A549 (cell line): Measurements from ENCODE around the gene SEC11A. TPM values are rescaled to one million over a fixed set of nuclear protein-coding genes. Genes with fewer than 3 reads are reported as not detected.

ENCODE experiments used
- ATAC-seq, 2 experiments: fragments of 200-7000 bp in 1 of 2; fragments of >200 bp in 1 of 2; cut with Nextera tagmentation in 1 of 2; cut with Tn5 transposase in 1 of 2; 3 replicates each; pipeline versions ENCODE4 v1.8.0 to v1.9.1; 2018 to 2020; ENCODE audit warnings: mild to moderate bottlenecking in 1 of 2, moderate library complexity in 1 of 2
- CTCF ChIA-PET: fragments of 300-600 bp; sonication (Branson Sonifier 250); formaldehyde crosslinking; extraction: SDS; loops from one replicate; lab custom pipeline; 2021; ENCODE audit warnings: antibody characterized with exemption, inconsistent platforms; lab: Yijun Ruan, JAX
- POLR2A ChIA-PET: fragments of 350-600 bp; formaldehyde crosslinking; extraction: SDS; loops from one replicate; lab custom pipeline; 2021; ENCODE audit warnings: antibody characterized with exemption, inconsistent platforms; lab: Yijun Ruan, JAX
- DNase-seq, 2 experiments: peaks; one replicate each; pipeline versions ENCODE4 v3.0.0 to v3.0.0-alpha.2; 2011 to 2016; ENCODE audit warnings: low read depth in 1 of 2, low spot score in 1 of 2
- FAIRE-seq: peaks from 2 replicates; lab custom pipeline; 2011; peaks lifted over from hg19 to GRCh38; lab: Jason Lieb, UNC
- H3K27ac ChIP-seq, 2 experiments: fragments of >200 bp; sonication (Bioruptor Twin); formaldehyde crosslinking; 3 replicates each; pipeline ENCODE4 v1.5.1; 2016 to 2017
- H3K4me1 ChIP-seq: fragments of >200 bp; sonication (Bioruptor Twin); formaldehyde crosslinking; 3 replicates; pipeline ENCODE4 v1.6.1; 2016
- H3K4me2 ChIP-seq: fragments of >200 bp; sonication (Bioruptor Twin); formaldehyde crosslinking; 3 replicates; pipeline ENCODE4 v1.6.1; 2016
- H3K4me3 ChIP-seq: fragments of >200 bp; sonication (Bioruptor Twin); formaldehyde crosslinking; 3 replicates; pipeline ENCODE4 v1.5.1; 2016
- H3K9me3 ChIP-seq: fragments of >200 bp; sonication (Bioruptor Twin); formaldehyde crosslinking; 3 replicates; pipeline ENCODE4 v1.6.1; 2016
- CEBPB ChIP-seq, 2 experiments: fragments of >200 bp in 1 of 2; sonication (Bioruptor Twin) in 1 of 2; formaldehyde crosslinking in 1 of 2; IDR thresholded peaks; 2 replicates each; pipeline ENCODE4 v1.6.1; 2012 to 2016
- CHD4 ChIP-seq: fragments of 200-600 bp; sonication (generic); IDR thresholded peaks from 2 replicates; pipeline ENCODE4 v1.6.1; 2016; ENCODE audit warnings: antibody characterized with exemption, mild to moderate bottlenecking, borderline replicate concordance
- CTCF ChIP-seq: fragments of >200 bp; sonication (Bioruptor Twin); formaldehyde crosslinking; IDR thresholded peaks from 3 replicates; pipeline ENCODE4 v1.5.1; 2016
- EHMT2 ChIP-seq: fragments of 200-600 bp; sonication (generic); IDR thresholded peaks from 2 replicates; pipeline ENCODE4 v1.6.1; 2016; ENCODE audit warnings: antibody characterized with exemption, low read depth, mild to moderate bottlenecking, moderate library complexity
- HOXB5 ChIP-seq: fragments of 250-450 bp; sonication (Bioruptor Pico); IDR thresholded peaks from 2 replicates; pipeline ENCODE4 v1.5.0; 2020; ENCODE audit warnings: mild to moderate bottlenecking, moderate library complexity
- MYC ChIP-seq: IDR thresholded peaks from 2 replicates; pipeline ENCODE4 v1.6.1; 2012; ENCODE audit warnings: mild to moderate bottlenecking, inconsistent platforms, low read length, improper control_type of control experiment, borderline replicate concordance
- NR3C1 ChIP-seq: fragments of >200 bp; sonication (Bioruptor Twin); formaldehyde crosslinking; IDR thresholded peaks from 3 replicates; pipeline ENCODE4 v1.6.1; 2017
- PBX3 ChIP-seq: IDR thresholded peaks from 2 replicates; pipeline ENCODE4 v1.6.1; 2012
- POLR2AphosphoS2 ChIP-seq: conservative IDR thresholded peaks from 2 replicates; pipeline ENCODE4 v1.6.1; 2012; ENCODE audit warnings: low read length, improper control_type of control experiment, inconsistent platforms
- RARB ChIP-seq: fragments of 250-450 bp; sonication (Bioruptor Pico); IDR thresholded peaks from 2 replicates; pipeline ENCODE4 v1.8.0; 2021; ENCODE audit warnings: mild to moderate bottlenecking, moderate library complexity
- REST ChIP-seq: fragments of 200-600 bp; sonication (generic); IDR thresholded peaks from 2 replicates; pipeline ENCODE4 v1.6.1; 2016; ENCODE audit warnings: antibody characterized with exemption, mild to moderate bottlenecking, moderate library complexity
- RFX5 ChIP-seq: fragments of 450-650 bp; IDR thresholded peaks from 2 replicates; pipeline ENCODE4 v1.7.1; 2014; ENCODE audit warnings: antibody characterized with exemption, mild to moderate bottlenecking, moderate library complexity
- RNF2 ChIP-seq: fragments of 200-600 bp; sonication (generic); IDR thresholded peaks from 2 replicates; pipeline ENCODE4 v1.6.1; 2016; ENCODE audit warnings: low read depth, mild to moderate bottlenecking, antibody characterized with exemption, moderate library complexity, borderline replicate concordance
- ZFP36 ChIP-seq: fragments of 450-650 bp; IDR thresholded peaks from 2 replicates; pipeline ENCODE4 v1.6.1; 2014; ENCODE audit warnings: borderline replicate concordance; ENCODE audit not compliant: partially characterized antibody
- WGBS: methylation state at CpG from one replicate; pipeline ENCODE4 v1.1.6; 2017; ENCODE audit errors: missing lambda C conversion rate; 5-methylcytosine and 5-hydroxymethylcytosine counted together
- polyA plus RNA-seq, 4 experiments: library from polyadenylated mRNA; depleted of rRNA in 3 of 4; stranded (reverse); fragments of >200 nt; fragmentation: RNase III in 1 of 4; extraction: RNeasy Plus Mini Kit Qiagen cat#74134 plus additional on column Dnase treatment in 1 of 4; gene quantifications; 2 replicates in 3 of 4; 3 replicates in 1 of 4; pipeline ENCODE4 v1.2.3, GENCODE V29; 2011 to 2017

The SEC11A gene
- polyA plus RNA-seq, 2 of the 4 experiments (the other 2 are of a cell fraction): 380 to 490 TPM

GRCh38 chr15:84714821-84715220, 1.1 kb downstream of the SEC11A start:
- 38% methylated on average over 3 of the region's 3 CpGs for WGBS
- no peak for ATAC-seq
- TF ChIP-seq CEBPB (IDR thresholded peaks at IDR 0.05) (peak in 1 of 2 experiments; percentile 68; a peak in 2 of 4 replicates), EHMT2 (no peak)
- peaks cover 19% of the 10 kb centered on the region for H3K4me1 ChIP-seq
- no peak for FAIRE-seq
- POLR2A ChIA-PET: interaction anchor here (0.8 to 6.0 kb wide), 5 partner anchors 8 to 56 kb away, joined by 3 to 119 read pairs (median 20); partner anchors contain the start of gene NMB
- H3K4me3 ChIP-seq: peak overlapping the region; percentile 91
- peak overlapping the region; percentile 96 for H3K4me2 ChIP-seq
- CTCF ChIA-PET: interaction anchor here (1.1 to 3.1 kb wide), 8 partner anchors 17 to 127 kb away, joined by 3 to 27 read pairs (median 4); partner anchors contain the start of genes NMB and WDR73
- DNase-seq: no peak
- peak overlapping the region; percentile 91 to 99 for H3K27ac ChIP-seq
- no peaks in the 10 kb centered on the region for H3K9me3 ChIP-seq

DNA sequence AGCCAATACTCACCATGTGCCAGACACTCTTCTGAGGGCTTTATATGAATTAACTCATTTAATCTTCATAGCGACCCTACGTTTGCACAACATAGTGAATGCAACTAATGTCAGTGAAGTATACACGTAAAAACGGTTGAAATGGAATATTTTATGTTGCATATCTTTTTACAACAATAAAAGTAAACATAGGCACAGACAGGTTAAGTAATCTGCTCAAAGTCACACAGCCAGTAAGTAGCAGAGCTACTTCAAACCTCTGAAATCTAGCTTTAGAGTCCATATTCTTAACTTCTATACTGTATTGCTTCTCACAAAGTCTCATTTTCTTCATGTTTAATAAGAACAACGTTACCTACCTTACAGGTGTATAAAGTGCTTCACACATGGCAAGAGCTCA, 1.6 kb downstream of the SEC11A start:
- POLR2A ChIA-PET: interaction anchor here (0.8 to 6.0 kb wide), 2 partner anchors 20 to 38 kb away, joined by 3 to 119 read pairs; no protein-coding TSS in a partner anchor
- H3K4me1 ChIP-seq: peaks cover 19% of the 10 kb centered on the region
- H3K27ac ChIP-seq: peak overlapping the region; percentile 91 to 99; a peak in 2 of 6 replicates
- H3K4me3 ChIP-seq: peak overlapping the region; percentile 91
- 69% methylated on average over 5 of the region's 5 CpGs for WGBS
- ATAC-seq: no peak
- CTCF ChIA-PET: interaction anchor here (0.7 to 3.0 kb wide), 6 partner anchors 21 to 699 kb away, joined by 3 to 27 read pairs (median 4); partner anchors contain the start of genes NMB and WDR73
- TF ChIP-seq ZFP36 (peak; percentile 56), CEBPB (IDR thresholded peaks at IDR 0.05) (no peak)
- H3K9me3 ChIP-seq: no peaks in the 10 kb centered on the region
- peak overlapping the region; percentile 96 for H3K4me2 ChIP-seq
- FAIRE-seq: no peak
- DNase-seq: no peak

DNA sequence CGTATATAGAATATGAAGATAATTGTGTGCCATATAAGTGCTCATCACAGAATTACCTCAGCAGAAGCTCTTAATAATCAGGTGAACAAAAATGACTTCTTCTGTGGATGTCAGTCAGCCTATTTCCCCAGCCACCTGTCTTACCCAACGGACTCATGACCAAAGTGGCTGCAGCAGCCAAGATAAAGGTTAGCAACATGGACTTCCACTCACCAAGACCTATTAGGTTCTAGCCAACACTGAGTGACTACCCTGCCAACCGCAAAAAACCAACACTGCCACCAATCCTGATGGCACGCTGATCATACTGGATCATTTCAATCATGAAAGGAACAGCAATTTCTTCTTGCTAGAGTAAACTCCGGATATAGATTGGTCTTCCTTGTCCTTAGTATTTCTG, 12.1 kb downstream of the SEC11A start:
- ChIA-PET POLR2A (interaction anchor here (0.6 to 1.6 kb wide), 2 partner anchors 12 to 46 kb away, joined by 4 to 5 read pairs; partner anchors contain the start of genes NMB and SEC11A), CTCF (interaction anchor here (0.8 to 3.8 kb wide), 4 partner anchors 46 to 232 kb away, joined by 4 to 23 read pairs (median 6); partner anchors contain the start of gene NMB)
- ATAC-seq (no peak), FAIRE-seq (no peak), DNase-seq (no peak)
- 90% methylated on average over 5 of the region's 5 CpGs for WGBS
- TF ChIP-seq RNF2 (no peak), CHD4 (no peak), MYC (no peak), EHMT2 (no peak), RFX5 (no peak), POLR2AphosphoS2 (no peak), PBX3 (no peak), NR3C1 (no peak), RARB (CRISPR knock-in tag) (no peak), CTCF (no peak), HOXB5 (CRISPR knock-in tag) (no peak)
- no peaks in the 10 kb centered on the region for H3K9me3 ChIP-seq
- no peak overlapping the region for H3K27ac ChIP-seq
- no peak overlapping the region for H3K4me2 ChIP-seq
- H3K4me1 ChIP-seq: peaks cover 26% of the 10 kb centered on the region
- H3K4me3 ChIP-seq: no peak overlapping the region

DNA sequence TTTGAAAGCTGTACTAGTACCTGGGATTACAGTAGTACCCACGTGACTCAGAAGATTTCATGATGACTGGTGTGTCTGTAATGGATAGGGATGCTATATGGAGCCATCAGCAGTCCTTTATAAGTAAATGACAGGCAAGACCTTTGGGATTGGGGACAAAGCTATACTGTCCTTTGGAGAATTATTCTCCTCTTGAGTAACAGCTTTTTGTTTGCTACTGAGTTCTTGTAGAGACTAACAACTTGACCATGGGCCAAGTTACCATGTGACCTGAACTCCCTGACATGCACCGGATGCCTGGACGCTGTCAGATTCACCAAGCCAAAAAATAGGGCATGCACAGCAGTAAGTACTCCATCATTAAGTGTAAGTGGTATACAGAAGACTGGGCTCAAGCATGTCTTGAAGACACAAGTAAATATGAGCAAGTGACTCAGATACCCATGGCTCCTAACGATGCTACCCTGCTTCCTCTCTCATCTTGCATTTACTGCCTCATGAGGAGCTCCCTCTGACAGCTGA, 12.9 kb downstream of the SEC11A start:
- Histone ChIP-seq H3K4me2 (no peak overlapping the region), H3K4me1 (peaks cover 24% of the 10 kb centered on the region), H3K9me3 (no peaks in the 10 kb centered on the region), H3K4me3 (no peak overlapping the region), H3K27ac (no peak overlapping the region)
- TF ChIP-seq ZFP36 (no peak), REST (no peak)
- ChIA-PET POLR2A (interaction anchor here (0.5 to 1.6 kb wide), 3 partner anchors 13 to 115 kb away, joined by 4 to 5 read pairs (median 4); partner anchors contain the start of genes NMB and SEC11A), CTCF (interaction anchor here (0.9 to 3.8 kb wide), 5 partner anchors 45 to 341 kb away, joined by 4 to 23 read pairs (median 6); partner anchors contain the start of gene NMB)
- DNase-seq: no peak
- peak; percentile 23 to 37; a peak in 3 of 6 replicates for ATAC-seq
- 85% methylated on average over 4 of the region's 4 CpGs for WGBS
- FAIRE-seq: no peak
